Measurements from ENCODE around the gene ANAPC1. TPM values are rescaled to one million over a fixed set of nuclear protein-coding genes. Genes with fewer than 3 reads are reported as not detected.

The ANAPC1 gene
- total and polyA plus RNA-seq, 4 donors, result 3.5 to 36.9 (median 19.4) TPM

DNA sequence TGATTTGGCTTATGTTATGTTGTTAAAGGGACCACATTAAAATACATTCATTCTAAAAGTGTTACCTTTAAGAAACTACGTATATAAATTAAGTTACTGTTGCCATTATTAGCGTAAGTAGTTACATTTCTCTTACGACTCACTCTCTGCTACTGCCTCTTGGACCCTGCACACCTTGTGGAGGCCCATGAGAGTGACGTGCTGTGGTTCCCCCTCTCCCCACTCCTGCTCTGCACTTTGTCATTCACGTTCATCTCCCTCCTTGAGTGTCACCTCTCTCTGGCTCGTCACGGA, 13.6 kb upstream of the ANAPC1 start:
- WGBS, result 15% methylated on average over 7 of the region's 7 CpGs
- Histone ChIP-seq H3K27me3 (ENCODE audit: control insufficient read depth in 4 of 4, insufficient read depth in 4 of 4, low read length in 3 of 4) (no peaks in the 10 kb centered on the region), H3K4me3 (ENCODE audit: low read depth in 1 of 3, low read length in 3 of 3) (peak overlapping the region; percentile 8 to 94 (median 75)), H3K36me3 (ENCODE audit: control insufficient read depth in 4 of 4, insufficient read depth in 3 of 4, low read depth in 1 of 4, low read length in 3 of 4) (no peaks in the 10 kb centered on the region), H3K4me1 (ENCODE audit: control insufficient read depth in 4 of 4, insufficient read depth in 4 of 4, low read length in 3 of 4) (peaks cover 2 to 36% (median 27%) of the 10 kb centered on the region in 4 donors), H3K9ac (ENCODE audit: low read depth in 1 of 2, low read length in 2 of 2) (peak overlapping the region in 1 of 2 donors; percentile 21), H3K9me3 (ENCODE audit: control insufficient read depth in 4 of 4, low read length in 3 of 4) (no peaks in the 10 kb centered on the region), H3K27ac (ENCODE audit: low read depth in 1 of 2, low read length in 2 of 2) (peak overlapping the region; percentile 78 to 91)
- no peak for DNase-seq (ENCODE audit: low spot score)
- TF ChIP-seq, protein P1, sequence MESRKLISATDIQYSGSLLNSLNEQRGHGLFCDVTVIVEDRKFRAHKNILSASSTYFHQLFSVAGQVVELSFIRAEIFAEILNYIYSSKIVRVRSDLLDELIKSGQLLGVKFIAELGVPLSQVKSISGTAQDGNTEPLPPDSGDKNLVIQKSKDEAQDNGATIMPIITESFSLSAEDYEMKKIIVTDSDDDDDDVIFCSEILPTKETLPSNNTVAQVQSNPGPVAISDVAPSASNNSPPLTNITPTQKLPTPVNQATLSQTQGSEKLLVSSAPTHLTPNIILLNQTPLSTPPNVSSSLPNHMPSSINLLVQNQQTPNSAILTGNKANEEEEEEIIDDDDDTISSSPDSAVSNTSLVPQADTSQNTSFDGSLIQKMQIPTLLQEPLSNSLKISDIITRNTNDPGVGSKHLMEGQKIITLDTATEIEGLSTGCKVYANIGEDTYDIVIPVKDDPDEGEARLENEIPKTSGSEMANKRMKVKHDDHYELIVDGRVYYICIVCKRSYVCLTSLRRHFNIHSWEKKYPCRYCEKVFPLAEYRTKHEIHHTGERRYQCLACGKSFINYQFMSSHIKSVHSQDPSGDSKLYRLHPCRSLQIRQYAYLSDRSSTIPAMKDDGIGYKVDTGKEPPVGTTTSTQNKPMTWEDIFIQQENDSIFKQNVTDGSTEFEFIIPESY (IDR thresholded peaks at IDR 0.05), result no peak
- no peak for TF ChIP-seq TAF1 (conservative IDR thresholded peaks at IDR 0.05)
- TF ChIP-seq NR2F2 (IDR thresholded peaks at IDR 0.05), result no peak
- TF ChIP-seq EGR1 (IDR thresholded peaks at IDR 0.05; ENCODE audit: low read depth in 2 of 2), result no peak
- TF ChIP-seq, protein P2, sequence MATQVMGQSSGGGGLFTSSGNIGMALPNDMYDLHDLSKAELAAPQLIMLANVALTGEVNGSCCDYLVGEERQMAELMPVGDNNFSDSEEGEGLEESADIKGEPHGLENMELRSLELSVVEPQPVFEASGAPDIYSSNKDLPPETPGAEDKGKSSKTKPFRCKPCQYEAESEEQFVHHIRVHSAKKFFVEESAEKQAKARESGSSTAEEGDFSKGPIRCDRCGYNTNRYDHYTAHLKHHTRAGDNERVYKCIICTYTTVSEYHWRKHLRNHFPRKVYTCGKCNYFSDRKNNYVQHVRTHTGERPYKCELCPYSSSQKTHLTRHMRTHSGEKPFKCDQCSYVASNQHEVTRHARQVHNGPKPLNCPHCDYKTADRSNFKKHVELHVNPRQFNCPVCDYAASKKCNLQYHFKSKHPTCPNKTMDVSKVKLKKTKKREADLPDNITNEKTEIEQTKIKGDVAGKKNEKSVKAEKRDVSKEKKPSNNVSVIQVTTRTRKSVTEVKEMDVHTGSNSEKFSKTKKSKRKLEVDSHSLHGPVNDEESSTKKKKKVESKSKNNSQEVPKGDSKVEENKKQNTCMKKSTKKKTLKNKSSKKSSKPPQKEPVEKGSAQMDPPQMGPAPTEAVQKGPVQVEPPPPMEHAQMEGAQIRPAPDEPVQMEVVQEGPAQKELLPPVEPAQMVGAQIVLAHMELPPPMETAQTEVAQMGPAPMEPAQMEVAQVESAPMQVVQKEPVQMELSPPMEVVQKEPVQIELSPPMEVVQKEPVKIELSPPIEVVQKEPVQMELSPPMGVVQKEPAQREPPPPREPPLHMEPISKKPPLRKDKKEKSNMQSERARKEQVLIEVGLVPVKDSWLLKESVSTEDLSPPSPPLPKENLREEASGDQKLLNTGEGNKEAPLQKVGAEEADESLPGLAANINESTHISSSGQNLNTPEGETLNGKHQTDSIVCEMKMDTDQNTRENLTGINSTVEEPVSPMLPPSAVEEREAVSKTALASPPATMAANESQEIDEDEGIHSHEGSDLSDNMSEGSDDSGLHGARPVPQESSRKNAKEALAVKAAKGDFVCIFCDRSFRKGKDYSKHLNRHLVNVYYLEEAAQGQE (IDR thresholded peaks at IDR 0.05), result no peak
- TF ChIP-seq, protein P3, sequence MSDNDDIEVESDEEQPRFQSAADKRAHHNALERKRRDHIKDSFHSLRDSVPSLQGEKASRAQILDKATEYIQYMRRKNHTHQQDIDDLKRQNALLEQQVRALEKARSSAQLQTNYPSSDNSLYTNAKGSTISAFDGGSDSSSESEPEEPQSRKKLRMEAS (IDR thresholded peaks at IDR 0.05), result no peak
- TF ChIP-seq GABPA (IDR thresholded peaks at IDR 0.05 in 1 of 2, conservative IDR thresholded peaks at IDR 0.05 in 1 of 2), result no peak
- no peak for TF ChIP-seq HNF4G (IDR thresholded peaks at IDR 0.05)
- TF ChIP-seq, protein P4, sequence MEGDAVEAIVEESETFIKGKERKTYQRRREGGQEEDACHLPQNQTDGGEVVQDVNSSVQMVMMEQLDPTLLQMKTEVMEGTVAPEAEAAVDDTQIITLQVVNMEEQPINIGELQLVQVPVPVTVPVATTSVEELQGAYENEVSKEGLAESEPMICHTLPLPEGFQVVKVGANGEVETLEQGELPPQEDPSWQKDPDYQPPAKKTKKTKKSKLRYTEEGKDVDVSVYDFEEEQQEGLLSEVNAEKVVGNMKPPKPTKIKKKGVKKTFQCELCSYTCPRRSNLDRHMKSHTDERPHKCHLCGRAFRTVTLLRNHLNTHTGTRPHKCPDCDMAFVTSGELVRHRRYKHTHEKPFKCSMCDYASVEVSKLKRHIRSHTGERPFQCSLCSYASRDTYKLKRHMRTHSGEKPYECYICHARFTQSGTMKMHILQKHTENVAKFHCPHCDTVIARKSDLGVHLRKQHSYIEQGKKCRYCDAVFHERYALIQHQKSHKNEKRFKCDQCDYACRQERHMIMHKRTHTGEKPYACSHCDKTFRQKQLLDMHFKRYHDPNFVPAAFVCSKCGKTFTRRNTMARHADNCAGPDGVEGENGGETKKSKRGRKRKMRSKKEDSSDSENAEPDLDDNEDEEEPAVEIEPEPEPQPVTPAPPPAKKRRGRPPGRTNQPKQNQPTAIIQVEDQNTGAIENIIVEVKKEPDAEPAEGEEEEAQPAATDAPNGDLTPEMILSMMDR (IDR thresholded peaks at IDR 0.05; ENCODE audit: low read depth, low read length, missing input control), result no peak
- TF ChIP-seq JUND (IDR thresholded peaks at IDR 0.05), result no peak
- no peak for TF ChIP-seq SP1 (IDR thresholded peaks at IDR 0.05)
- no peak for TF ChIP-seq YY1 (IDR thresholded peaks at IDR 0.05)
- no peak for TF ChIP-seq RAD21 (IDR thresholded peaks at IDR 0.05)

DNA sequence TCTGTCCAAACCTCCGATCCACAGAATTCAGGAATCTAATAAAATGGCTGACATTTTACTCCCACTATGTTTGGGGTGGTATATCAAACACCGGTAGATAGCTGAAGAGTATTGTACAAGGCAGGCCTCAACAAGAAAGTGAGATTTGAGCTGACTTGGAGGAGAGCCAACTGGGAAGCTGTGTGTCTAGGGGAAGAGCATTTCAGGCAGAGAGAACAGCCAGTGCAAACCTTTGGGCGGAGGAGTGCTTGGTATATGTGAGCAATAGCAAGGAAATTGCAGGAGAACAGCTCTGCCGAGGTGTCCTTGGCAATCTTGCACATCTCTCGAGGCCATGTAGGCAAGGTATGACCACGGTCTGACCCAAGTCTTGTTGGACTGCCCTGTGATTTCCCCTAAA, 12.6 kb upstream of the ANAPC1 start:
- DNase-seq (ENCODE audit: low spot score), result no peak
- no peak overlapping the region for H3K27ac ChIP-seq (ENCODE audit: low read depth in 1 of 2, low read length in 2 of 2)
- H3K27me3 ChIP-seq (ENCODE audit: control insufficient read depth in 4 of 4, insufficient read depth in 4 of 4, low read length in 3 of 4), result no peaks in the 10 kb centered on the region
- no peaks in the 10 kb centered on the region for H3K9me3 ChIP-seq (ENCODE audit: control insufficient read depth in 4 of 4, low read length in 3 of 4)
- peaks cover 0 to 36% (median 27%) of the 10 kb centered on the region in 4 donors for H3K4me1 ChIP-seq (ENCODE audit: control insufficient read depth in 4 of 4, insufficient read depth in 4 of 4, low read length in 3 of 4)
- no peaks in the 10 kb centered on the region for H3K36me3 ChIP-seq (ENCODE audit: control insufficient read depth in 4 of 4, insufficient read depth in 3 of 4, low read depth in 1 of 4, low read length in 3 of 4)
- no peak overlapping the region for H3K9ac ChIP-seq (ENCODE audit: low read depth in 1 of 2, low read length in 2 of 2)
- TF ChIP-seq, protein P5, sequence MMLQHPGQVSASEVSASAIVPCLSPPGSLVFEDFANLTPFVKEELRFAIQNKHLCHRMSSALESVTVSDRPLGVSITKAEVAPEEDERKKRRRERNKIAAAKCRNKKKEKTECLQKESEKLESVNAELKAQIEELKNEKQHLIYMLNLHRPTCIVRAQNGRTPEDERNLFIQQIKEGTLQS (IDR thresholded peaks at IDR 0.05), result no peak
- TF ChIP-seq, protein P2 (IDR thresholded peaks at IDR 0.05), result no peak
- no peak for TF ChIP-seq FOXA1 (IDR thresholded peaks at IDR 0.05)
- no peak for TF ChIP-seq FOXA2 (IDR thresholded peaks at IDR 0.05)
- no peak for TF ChIP-seq EGR1 (IDR thresholded peaks at IDR 0.05; ENCODE audit: low read depth in 2 of 2)
- 89% methylated on average over 6 of the region's 6 CpGs for WGBS
- no peak overlapping the region for H3K4me3 ChIP-seq (ENCODE audit: low read depth in 1 of 3, low read length in 3 of 3)

Data from liver (tissue), 9 donors.